ENCODE measurements around the gene ANXA6. TPM values are rescaled to one million over a fixed set of nuclear protein-coding genes. Genes with fewer than 3 reads are reported as not detected.

ANXA6 gene
- total RNA-seq, 1 experiment from 2014 or later: 98.7 TPM

GRCh38 chr5:151168602-151169344 lies 11.2 kb upstream of the ANXA6 start:
- Histone ChIP-seq H3K14ac (ENCODE audit: insufficient read depth, low read length) (no peak overlapping the region), H2BK15ac (ENCODE audit: low read depth, low read length) (no peak overlapping the region), H3K27ac (ENCODE audit: insufficient read length, low read depth, low read length) (no peak overlapping the region), H3K4me2 (ENCODE audit: insufficient read depth, insufficient read length, low read length) (no peak overlapping the region), H3K4ac (ENCODE audit: low read depth, low read length) (no peak overlapping the region), H3K4me1 (ENCODE audit: insufficient read depth, low read length) (no peaks in the 10 kb centered on the region; the same call in 1 of the 2 replicates), H3K79me1 (ENCODE audit: insufficient read depth, low read depth, low read length, poor library complexity, severe bottlenecking) (no peaks in the 10 kb centered on the region), H2AK5ac (ENCODE audit: insufficient read length, low read length) (no peak overlapping the region), H4K8ac (replicated peaks; ENCODE audit: insufficient read length, low read depth, low read length) (no peak overlapping the region), H4K20me1 (ENCODE audit: control insufficient read depth, insufficient read depth, insufficient read length) (no peaks in the 10 kb centered on the region), H2BK120ac (ENCODE audit: low read depth, low read length, poor library complexity, severe bottlenecking) (no peak overlapping the region), H3K23me2 (ENCODE audit: insufficient read length, low read depth, low read length, poor library complexity, severe bottlenecking) (no peaks in the 10 kb centered on the region), H3K9ac (ENCODE audit: extremely low read depth, insufficient read length, low read length) (no peak overlapping the region), H3K27me3 (ENCODE audit: insufficient read depth, low read length) (no peaks in the 10 kb centered on the region), H3K9me3 (ENCODE audit: control insufficient read depth, low read depth, low read length) (no peaks in the 10 kb centered on the region), H2BK20ac (ENCODE audit: low read depth, low read length, poor library complexity, severe bottlenecking) (no peak overlapping the region), H3K23ac (ENCODE audit: insufficient read length, low read depth, low read length) (no peak overlapping the region), H4K91ac (ENCODE audit: insufficient read length, low read depth, low read length) (no peak overlapping the region), H2BK5ac (ENCODE audit: insufficient read length, low read length) (no peak overlapping the region), H2AFZ (ENCODE audit: low read length) (no peak overlapping the region), H3K79me2 (ENCODE audit: insufficient read depth, low read length) (no peaks in the 10 kb centered on the region), H3K18ac (ENCODE audit: insufficient read length, low read depth, low read length) (no peak overlapping the region), H4K5ac (ENCODE audit: insufficient read length, low read depth, low read length) (no peak overlapping the region), H3K56ac (ENCODE audit: insufficient read length, low read depth, low read length) (no peak overlapping the region), H2BK12ac (ENCODE audit: insufficient read length, low read depth, low read length) (no peak overlapping the region), H3T11ph (ENCODE audit: low read length) (no peak overlapping the region)
- Mint-ChIP-seq H3K27me3 (ENCODE audit: low read depth) (no peaks in the 10 kb centered on the region), H3K27ac (peak overlapping the region in 2 of 3 experiments; percentile 8 to 91; a peak in 2 of 7 replicates), H3K4me1 (peaks cover 6 to 7% of the 10 kb centered on the region in 2 experiments), H3K36me3 (ENCODE audit: insufficient read depth in 1 of 3, low read depth in 3 of 3) (no peaks in the 10 kb centered on the region), H3K4me3 (no peak overlapping the region), H3K9me3 (peaks cover 3 to 8% of the 10 kb centered on the region in 2 experiments; a peak in 3 of 5 replicates)
- TF ChIP-seq, protein P1, sequence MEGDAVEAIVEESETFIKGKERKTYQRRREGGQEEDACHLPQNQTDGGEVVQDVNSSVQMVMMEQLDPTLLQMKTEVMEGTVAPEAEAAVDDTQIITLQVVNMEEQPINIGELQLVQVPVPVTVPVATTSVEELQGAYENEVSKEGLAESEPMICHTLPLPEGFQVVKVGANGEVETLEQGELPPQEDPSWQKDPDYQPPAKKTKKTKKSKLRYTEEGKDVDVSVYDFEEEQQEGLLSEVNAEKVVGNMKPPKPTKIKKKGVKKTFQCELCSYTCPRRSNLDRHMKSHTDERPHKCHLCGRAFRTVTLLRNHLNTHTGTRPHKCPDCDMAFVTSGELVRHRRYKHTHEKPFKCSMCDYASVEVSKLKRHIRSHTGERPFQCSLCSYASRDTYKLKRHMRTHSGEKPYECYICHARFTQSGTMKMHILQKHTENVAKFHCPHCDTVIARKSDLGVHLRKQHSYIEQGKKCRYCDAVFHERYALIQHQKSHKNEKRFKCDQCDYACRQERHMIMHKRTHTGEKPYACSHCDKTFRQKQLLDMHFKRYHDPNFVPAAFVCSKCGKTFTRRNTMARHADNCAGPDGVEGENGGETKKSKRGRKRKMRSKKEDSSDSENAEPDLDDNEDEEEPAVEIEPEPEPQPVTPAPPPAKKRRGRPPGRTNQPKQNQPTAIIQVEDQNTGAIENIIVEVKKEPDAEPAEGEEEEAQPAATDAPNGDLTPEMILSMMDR (conservative IDR thresholded peaks at IDR 0.05): no peak
- peak; percentile 22 for DNase-seq
- WGBS (ENCODE audit: extremely low coverage, insufficient read length, low lambda C conversion rate): 100% methylated on average over 1 of the region's 10 CpGs
